ENCODE measurements around the gene STIL.
"Not testable (repeated sequence)": the region's sequence is repeated elsewhere in the genome, so short reads cannot be mapped to it uniquely, and the experiment has no call there.

STIL gene

DNA sequence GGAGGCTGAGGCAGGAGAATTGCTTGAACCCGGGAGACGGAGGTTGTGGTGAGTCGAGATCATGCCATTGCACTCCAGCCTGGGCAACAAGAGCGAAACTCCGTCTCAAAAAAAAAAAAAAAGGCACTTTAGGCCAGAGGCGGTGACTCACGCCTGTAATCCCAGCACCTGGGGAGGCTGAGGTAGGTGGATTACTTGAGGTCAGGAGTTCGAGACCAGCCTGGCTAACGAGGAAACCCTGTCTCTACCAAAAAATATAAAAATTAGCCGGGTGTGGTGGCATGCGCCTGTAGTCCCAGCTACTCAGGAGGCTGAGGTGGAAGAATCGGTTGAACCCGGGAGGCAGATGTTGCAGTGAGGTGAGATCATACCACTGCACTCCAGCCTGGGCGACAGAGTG, 6.0 kb upstream of the STIL start:
- not testable (repeated sequence) for DNase-seq, ATAC-seq

- ATAC-seq (no peak), DNase-seq (no peak)
These were observed 3.9 kb upstream of the STIL start for GRCh38 chr1:47317841-47318240.

DNA sequence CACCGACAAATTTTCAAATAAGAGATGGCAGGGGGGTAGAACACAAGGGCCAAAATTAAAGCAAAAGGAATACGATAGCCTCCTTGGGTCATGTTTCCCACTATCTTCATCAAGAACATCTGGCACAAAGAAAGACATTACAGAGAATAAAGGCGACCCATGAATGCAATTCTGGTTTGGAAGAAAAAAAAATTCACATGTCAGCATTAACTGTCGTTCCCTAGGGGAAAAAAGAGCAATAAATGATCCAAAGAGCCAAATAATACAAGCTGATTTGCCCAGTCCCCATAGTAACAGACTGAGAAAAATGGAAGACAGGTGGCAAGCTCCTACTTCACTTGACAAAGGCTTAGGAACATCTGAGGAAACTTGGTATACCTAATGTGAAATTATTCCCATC, 4.5 kb downstream of the STIL start:
- ATAC-seq: no peak
- no peak for DNase-seq

- no peak for ATAC-seq
- no peak for DNase-seq
These were observed 11.5 kb downstream of the STIL start for GRCh38 chr1:47302472-47302871.

DNA sequence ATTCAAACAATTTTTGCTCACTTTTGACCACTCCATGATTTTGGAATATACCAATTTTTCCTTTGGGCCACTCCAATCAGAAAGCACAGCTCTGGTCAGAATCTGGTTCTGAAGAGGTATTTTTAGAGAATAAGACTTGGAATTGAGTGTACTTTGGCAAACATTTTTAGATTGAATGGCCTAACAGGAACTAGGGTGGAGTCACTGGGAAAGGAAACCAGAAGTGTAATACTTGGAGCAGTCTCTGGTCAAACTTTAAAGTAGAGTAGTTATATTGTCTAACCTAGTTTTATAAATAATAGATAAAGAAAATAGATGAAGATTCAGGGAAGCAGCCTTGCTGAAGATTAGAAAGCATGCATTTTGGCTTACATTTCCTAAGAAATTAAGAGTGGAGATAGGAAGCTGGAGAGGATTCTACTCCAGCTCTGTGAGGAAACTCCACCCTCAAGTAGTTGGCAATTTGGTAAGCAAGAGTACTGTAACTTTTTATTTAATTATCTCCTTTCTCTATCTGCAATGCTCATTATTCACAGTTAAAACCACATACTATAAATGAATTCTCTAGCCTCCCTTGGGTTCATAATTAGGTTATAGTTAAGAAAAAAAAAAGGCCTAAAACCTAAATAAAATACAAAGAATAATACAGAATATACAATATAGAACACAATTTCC, 15.8 kb downstream of the STIL start:
- DNase-seq: no peak
- no peak for ATAC-seq

GRCh38 chr1:47295579-47295978, 18.4 kb downstream of the STIL start:
- DNase-seq (no peak), ATAC-seq (no peak)

DNA sequence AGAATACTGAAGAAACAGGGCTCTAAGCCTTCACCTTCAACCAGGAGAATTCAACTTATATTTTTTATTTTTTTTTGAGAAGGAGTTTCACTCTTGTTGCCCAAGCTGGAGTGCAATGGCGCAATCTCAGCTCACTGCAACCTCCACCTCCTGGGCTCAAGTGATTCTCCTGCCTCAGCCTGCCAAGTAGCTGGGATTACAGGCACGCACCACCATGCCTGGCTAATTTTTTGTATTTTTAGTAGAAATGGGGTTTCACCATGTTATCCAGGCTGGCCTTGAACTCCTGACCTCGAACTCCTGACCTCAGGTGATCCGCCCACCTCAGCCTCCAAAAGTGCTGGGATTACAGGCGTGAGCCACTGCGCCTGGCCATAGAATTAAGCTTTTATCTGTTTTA, 19.1 kb downstream of the STIL start:
- not testable (repeated sequence) for ATAC-seq, DNase-seq

DNA sequence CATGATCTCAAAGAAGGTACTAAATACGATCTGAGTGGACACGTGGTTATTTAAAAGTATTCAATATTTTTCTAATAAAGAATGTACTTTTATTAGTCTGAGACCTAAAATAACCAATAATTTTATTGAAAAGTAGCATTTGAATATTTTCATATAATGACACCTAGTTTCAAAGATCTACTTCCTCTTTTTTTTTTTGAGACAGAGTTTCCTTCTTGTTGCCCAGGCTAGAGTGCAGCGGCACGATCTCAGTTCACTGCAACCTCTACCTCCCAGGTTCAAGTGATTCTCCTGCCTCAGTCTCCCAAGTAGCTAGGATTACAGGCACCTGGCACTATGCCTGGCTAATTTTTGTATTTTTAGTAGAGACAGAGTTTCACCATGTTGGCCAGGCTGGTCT, 25.8 kb downstream of the STIL start:
- not testable (repeated sequence) for DNase-seq, ATAC-seq

GRCh38 chr1:47280142-47280541, 33.8 kb downstream of the STIL start:
- ATAC-seq (no peak), DNase-seq (no peak)

GRCh38 chr1:47276850-47277249, 37.1 kb downstream of the STIL start:
- DNase-seq (no peak), ATAC-seq (no peak)

- ATAC-seq, DNase-seq: not testable (repeated sequence)
These were observed 38.1 kb downstream of the STIL start for GRCh38 chr1:47275811-47276210.

DNA sequence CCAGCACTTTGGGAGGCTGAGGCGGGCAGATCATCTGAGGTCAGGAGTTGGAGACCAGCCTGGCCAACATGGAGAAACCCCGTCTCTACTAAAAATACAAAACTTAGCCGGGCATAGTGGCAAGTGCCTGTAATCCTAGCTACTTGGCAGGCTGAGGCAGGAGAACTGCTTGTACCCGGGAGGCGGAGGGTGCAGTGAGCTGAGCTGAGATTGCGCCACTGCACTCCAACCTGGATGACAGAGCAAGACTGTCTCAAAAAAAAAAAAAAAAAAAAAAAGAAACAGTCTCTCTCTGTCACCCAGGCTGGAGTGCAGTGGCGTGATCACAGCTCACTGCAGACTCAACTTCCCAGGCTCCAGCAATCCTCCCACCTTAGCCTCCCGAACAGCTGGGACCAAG, 48.4 kb downstream of the STIL start:
- ATAC-seq, DNase-seq: not testable (repeated sequence)

- ATAC-seq (no peak), DNase-seq (peak; percentile 30)
These were observed 51.0 kb downstream of the STIL start for GRCh38 chr1:47262787-47263413.

DNA sequence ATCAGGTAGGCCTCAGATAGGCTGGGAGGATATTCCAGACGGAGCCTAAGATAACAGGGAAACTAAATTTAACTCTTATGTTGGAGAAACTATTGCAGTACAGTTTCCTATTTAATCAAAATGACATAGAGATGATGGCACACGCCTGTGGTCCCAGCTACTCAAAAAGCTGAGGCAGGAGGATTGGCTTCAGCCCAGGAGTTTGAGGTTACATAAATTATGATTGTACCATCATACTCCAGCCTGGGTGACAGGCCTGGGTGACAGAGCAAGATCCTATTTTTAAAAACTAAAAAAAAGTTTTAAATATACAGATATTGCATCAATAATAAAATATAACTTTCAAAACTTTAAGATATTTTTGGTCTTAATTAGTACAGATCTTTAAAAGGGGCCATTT, 56.7 kb downstream of the STIL start:
- DNase-seq (no peak), ATAC-seq (no peak)

GRCh38 chr1:47252795-47253194, 61.2 kb downstream of the STIL start:
- DNase-seq (no peak), ATAC-seq (no peak)

GRCh38 chr1:47252369-47252768, 61.6 kb downstream of the STIL start:
- no peak for ATAC-seq
- DNase-seq: no peak

DNA sequence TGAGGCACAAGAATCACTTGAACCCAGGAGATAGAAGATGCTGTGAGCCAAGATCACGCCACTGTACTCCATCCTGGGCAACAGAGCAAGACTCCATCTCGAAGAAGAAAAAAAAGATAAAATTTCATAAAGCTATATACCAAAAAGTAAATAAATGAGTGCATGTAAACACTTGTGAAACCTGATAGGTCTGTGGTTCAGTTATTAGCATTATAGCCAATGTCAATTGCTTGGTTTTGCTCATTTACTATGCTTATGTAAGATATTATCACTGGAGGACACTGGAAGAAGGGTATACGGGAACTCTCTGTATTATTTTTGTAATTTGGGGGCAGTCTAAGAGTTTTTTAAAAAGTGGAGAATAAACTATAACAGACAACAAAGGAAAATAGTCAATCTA, 64.2 kb downstream of the STIL start:
- DNase-seq (no peak), ATAC-seq (no peak)

GRCh38 chr1:47244339-47244862, 69.5 kb downstream of the STIL start:
- DNase-seq (no peak), ATAC-seq (no peak)

DNA sequence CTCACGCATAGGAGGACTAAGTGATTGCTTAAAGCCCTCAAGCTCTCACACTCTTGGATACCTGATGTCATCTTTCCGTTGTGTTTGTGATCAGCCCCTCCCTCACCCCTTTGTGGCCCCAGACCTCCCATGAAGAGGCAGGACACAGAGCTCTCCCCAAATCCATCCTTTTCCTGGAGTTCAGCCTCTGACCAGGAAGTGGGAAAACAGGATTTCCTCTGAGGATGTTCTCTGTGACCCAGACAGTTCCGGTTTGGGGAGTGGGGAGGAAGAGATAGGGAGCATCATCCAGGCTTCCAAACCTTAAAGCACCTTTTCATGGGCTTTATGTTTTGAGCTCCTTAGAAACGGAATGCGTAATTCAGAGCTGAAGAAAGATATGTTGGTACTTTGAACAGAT, 70.0 kb downstream of the STIL start:
- ATAC-seq (no peak), DNase-seq (no peak)

- DNase-seq (no peak), ATAC-seq (no peak)
These were observed 72.5 kb downstream of the STIL start for GRCh38 chr1:47241114-47242113.

DNA sequence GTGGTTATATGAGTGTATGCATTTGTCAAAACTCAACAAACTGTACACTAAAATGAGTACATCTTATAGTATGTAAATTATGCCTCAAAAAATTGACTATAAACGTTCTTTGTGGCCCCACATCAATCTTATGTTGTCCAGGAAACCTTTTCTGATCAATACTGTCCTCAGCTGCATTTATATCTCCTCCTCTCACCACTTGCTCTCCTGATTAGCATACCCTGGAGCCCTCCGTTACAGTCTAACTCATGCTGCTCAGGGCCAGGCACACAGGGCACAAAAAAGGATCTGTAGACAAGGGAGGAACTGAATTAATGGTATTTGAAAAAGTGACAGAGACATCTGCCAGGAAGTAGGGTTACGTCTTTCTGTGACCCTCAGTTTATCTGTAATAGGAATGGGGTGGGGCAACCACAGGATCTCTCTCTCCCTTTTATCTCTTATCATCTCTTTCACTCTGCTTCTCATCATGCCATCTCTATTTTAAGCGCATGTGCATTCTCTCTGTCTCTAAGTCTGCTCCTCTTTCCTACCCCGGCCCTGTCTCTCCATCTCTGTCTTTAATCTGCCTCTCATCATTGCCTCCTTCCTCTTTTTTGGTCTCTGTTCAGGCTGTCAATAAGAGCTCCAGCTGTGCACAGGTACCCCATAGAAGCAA, 74.9 kb downstream of the STIL start:
- ATAC-seq: no peak

DNA sequence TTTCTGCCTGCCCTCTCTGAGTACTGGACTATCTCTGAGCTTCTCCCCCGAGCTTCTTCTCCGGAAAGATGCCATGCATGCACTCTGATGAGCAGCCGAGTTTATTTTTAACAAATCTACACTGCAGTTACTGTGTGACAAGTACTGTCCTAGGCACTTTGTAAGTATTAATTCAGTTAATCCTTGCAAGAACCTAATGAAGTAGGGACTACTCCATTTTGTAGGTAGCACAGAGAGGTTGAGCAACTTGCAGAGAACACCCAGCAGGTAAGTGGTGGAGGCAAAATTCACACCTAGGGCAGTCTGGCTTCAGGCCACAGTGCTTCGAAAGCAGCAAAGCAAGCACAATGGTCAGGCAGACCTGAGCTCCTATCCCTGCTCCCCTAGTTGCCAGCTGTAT, 78.1 kb downstream of the STIL start:
- DNase-seq (no peak), ATAC-seq (no peak)

More for the DNA sequence above, 74.9 kb downstream of the STIL start:
- DNase-seq: no peak

Data from stimulated activated naive CD8-positive, alpha-beta T cell treated with anti-CD3 and anti-CD28 coated beads, Interleukin-15, Interleukin-2, amounts not matched to agents 100 U/mL and 50 U/mL, for 24 hours (primary cell).